Memory B cell (primary cell): ENCODE data around the gene SLC10A1.

Source experiments
- ATAC-seq: fragments of 150-1000 bp; cut with Tn5 transposase; 2 replicates; pipeline ENCODE4 v1.10.0; 2021; ENCODE audit warnings: low read depth, mild to moderate bottlenecking, moderate library complexity
- DNase-seq, 2 donors: peaks; one replicate each; pipeline ENCODE4 v3.0.0; 2022; ENCODE audit warnings: low spot score in 2 of 2
- H3K27ac Mint-ChIP-seq: one replicate; pipeline ENCODE4 v1.8.0; 2022; ENCODE audit warnings: mild to moderate bottlenecking, moderate library complexity, mixed read lengths
- H3K27me3 Mint-ChIP-seq: one replicate; pipeline ENCODE4 v1.8.0; 2022; ENCODE audit warnings: mixed read lengths
- H3K36me3 Mint-ChIP-seq: one replicate; pipeline ENCODE4 v1.8.0; 2022; ENCODE audit warnings: mild to moderate bottlenecking, mixed read lengths
- H3K4me1 Mint-ChIP-seq: one replicate; pipeline ENCODE4 v1.8.0; 2022; ENCODE audit warnings: mixed read lengths
- H3K4me3 Mint-ChIP-seq: one replicate; pipeline ENCODE4 v1.8.0; 2022; ENCODE audit warnings: mild to moderate bottlenecking, moderate library complexity, mixed read lengths
- H3K9me3 Mint-ChIP-seq: one replicate; pipeline ENCODE4 v1.8.0; 2022; ENCODE audit warnings: mixed read lengths

The SLC10A1 gene

DNA sequence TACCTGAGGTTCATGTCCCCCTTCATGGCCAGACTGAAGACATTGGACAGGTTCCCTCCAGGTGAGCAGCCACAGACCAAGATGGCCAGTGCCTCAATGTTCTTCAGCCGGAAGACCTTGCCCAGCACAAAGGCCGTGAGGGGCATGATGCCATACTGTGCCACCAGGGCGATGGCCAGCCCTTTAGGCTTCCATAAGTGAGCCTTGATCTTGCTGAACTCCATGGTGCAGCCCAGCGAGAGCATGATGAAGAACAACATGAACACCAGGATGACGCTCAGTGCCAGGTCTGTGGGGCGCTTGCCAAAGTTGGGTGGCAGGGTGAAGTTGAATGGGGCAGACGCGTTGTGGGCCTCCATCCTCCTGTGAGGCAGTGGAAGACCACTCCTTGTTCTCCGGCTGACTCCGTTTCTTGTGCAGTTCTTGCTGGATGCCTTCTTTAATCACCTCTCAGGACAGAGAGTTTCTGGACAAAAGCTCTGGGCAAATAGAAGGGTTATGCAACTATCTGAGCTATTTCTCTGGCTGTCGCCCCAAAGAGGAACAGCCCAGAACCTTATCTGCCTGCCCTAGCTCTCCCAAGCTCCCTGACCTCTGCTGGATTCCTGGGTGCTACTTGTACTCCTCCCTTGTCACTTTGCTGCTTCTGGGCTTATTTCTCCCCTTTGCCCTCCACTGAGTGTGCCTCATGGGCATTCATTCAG lies at the start of gene SLC10A1:
Gene SLC10A1 (minus strand): TSS at position 445 of the 704 bp plus-strand sequence. CDS start 86 bp downstream, at position 359.
- Mint-ChIP-seq H3K9me3 (peaks cover 3% of the 10 kb centered on the region), H3K27me3 (peaks cover 11% of the 10 kb centered on the region), H3K27ac (no peak within 1 kb of the TSS), H3K4me1 (no peaks in the 10 kb centered on the region), H3K36me3 (peaks cover 8% of the 10 kb centered on the region), H3K4me3 (no peak within 1 kb of the TSS)
- DNase-seq (no peak), ATAC-seq (no peak)

DNA sequence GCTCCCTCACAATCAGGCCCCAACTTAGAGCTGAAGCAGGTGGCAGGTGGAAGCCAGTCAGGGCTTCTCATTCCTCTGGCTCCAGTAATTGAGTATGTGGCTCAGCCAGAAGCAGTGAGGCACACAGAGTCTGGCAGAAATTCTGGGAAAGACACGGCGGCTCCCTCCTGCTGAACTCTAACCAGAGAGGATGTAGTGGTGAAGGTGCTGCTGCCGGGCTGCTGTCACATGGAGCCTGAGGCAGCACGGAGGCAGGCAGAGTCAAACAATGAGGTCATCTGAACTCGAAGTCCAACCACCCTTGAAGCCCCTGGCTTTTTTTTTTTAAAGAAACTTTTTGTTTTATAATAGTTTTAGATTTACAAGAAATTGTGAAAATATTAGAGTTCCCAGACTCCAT lies 48.7 kb upstream of the SLC10A1 start:
- Mint-ChIP-seq H3K36me3 (no peaks in the 10 kb centered on the region), H3K27ac (no peak overlapping the region), H3K27me3 (peaks cover 10% of the 10 kb centered on the region), H3K9me3 (no peaks in the 10 kb centered on the region), H3K4me1 (no peaks in the 10 kb centered on the region), H3K4me3 (no peak overlapping the region)
- no peak for ATAC-seq
- DNase-seq = no peak

GRCh38 chr14:69845050-69845581 lies 48.1 kb upstream of the SLC10A1 start:
- no peak overlapping the region for H3K27ac Mint-ChIP-seq
- H3K4me3 Mint-ChIP-seq = no peak overlapping the region

GRCh38 chr14:69844171-69844570 lies 47.1 kb upstream of the SLC10A1 start:
- H3K36me3 Mint-ChIP-seq = no peaks in the 10 kb centered on the region
- ATAC-seq = no peak
- H3K27me3 Mint-ChIP-seq = peaks cover 8% of the 10 kb centered on the region
- H3K9me3 Mint-ChIP-seq = no peaks in the 10 kb centered on the region
- H3K4me1 Mint-ChIP-seq = no peaks in the 10 kb centered on the region
- H3K27ac Mint-ChIP-seq = no peak overlapping the region
- H3K4me3 Mint-ChIP-seq = no peak overlapping the region
- no peak for DNase-seq

More at GRCh38 chr14:69845050-69845581, 48.1 kb upstream of the SLC10A1 start:
- Mint-ChIP-seq H3K27me3 (peaks cover 10% of the 10 kb centered on the region), H3K9me3 (no peaks in the 10 kb centered on the region), H3K4me1 (no peaks in the 10 kb centered on the region), H3K36me3 (no peaks in the 10 kb centered on the region)
- no peak for DNase-seq
- no peak for ATAC-seq

DNA sequence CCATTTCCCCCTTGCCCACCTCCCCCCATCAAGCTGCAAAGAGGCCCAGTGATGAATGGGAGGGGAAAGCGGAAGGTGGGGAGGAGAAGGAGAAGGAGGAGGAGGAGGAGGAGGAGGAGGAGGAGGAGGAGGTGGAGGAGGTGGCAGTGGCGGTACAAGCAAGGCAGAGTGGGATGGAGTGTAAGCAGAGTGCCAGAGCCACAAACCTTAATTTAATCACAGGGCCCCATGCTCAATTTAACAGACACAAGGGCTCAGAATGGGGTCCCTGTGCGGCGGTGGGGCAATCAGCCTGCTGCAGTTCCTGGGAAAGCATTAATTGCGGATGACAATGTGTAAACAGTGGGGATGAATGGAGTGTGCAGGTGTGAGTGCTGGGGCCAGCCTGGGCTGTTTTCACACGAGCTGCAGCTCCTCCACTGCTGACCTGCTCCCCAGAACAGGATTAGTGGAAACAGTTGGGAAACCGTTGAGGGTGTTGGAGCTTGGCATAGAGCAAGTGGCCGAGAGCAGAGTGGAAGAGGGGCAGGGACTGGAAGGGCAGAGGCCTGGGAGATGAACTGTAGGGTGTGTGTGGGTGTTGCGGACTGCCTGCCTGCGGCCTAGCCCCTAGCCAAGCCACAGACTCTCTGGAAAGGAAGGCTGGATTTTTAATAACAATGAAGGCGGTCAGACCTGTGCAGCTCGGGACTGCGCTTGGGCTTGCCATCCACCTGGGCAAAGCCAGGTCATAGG lies 45.8 kb upstream of the SLC10A1 start:
- Mint-ChIP-seq H3K4me1 (no peaks in the 10 kb centered on the region), H3K27me3 (peaks cover 8% of the 10 kb centered on the region), H3K9me3 (no peaks in the 10 kb centered on the region), H3K27ac (no peak overlapping the region), H3K4me3 (no peak overlapping the region), H3K36me3 (no peaks in the 10 kb centered on the region)
- ATAC-seq = no peak
- no peak for DNase-seq

DNA sequence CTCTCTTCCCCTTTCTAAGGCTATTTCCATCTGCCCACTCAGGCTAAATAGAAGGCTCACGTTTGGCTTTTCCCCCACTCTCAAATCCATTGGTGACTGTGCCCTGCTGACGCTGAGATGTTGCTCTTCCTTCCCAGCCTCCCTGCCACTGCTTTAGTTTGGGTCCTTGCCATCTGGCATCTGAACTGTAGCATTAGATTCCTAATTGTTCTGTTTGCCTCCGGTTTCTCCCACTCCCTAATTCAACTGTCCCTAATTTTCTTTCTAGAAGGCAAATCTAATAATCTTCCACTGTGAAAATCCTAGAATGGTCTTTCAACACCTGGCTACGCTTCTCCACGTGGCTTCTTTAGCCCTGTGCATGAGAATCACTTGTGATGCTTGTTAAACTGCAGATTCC lies 44.6 kb upstream of the SLC10A1 start:
- Mint-ChIP-seq H3K27me3 (peaks cover 6% of the 10 kb centered on the region), H3K4me3 (no peak overlapping the region)
- no peak for ATAC-seq

DNA sequence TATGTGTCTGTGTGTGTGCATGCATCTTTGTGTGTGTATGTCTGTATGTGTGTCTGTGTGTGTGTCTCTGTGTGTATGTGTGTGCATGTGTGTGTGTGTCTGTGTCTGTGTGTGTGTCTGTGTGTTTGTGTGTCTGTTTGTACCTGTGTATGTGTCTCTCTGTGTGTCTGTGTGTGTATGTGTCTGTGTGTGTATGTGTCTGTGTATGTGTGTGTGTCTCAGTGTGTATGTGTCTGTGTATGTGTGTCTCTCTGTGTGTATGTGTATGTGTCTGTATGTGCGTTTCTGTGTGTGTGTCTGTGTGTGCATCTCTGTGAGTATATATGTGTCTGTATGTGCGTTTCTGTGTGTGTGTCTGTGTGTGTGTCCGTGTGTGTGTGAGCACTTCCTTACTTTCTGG lies 42.6 kb upstream of the SLC10A1 start:
- ATAC-seq = no peak
- Mint-ChIP-seq H3K27ac (no peak overlapping the region), H3K4me1 (no peaks in the 10 kb centered on the region), H3K36me3 (no peaks in the 10 kb centered on the region), H3K27me3 (peaks cover 7% of the 10 kb centered on the region), H3K4me3 (no peak overlapping the region), H3K9me3 (no peaks in the 10 kb centered on the region)
- DNase-seq = no peak

More for the DNA sequence above, 44.6 kb upstream of the SLC10A1 start:
- no peak for DNase-seq
- H3K4me1 Mint-ChIP-seq = no peaks in the 10 kb centered on the region
- no peaks in the 10 kb centered on the region for H3K36me3 Mint-ChIP-seq
- no peak overlapping the region for H3K27ac Mint-ChIP-seq
- H3K9me3 Mint-ChIP-seq = no peaks in the 10 kb centered on the region

GRCh38 chr14:69838881-69839416 lies 41.9 kb upstream of the SLC10A1 start:
- no peaks in the 10 kb centered on the region for H3K36me3 Mint-ChIP-seq
- H3K4me3 Mint-ChIP-seq = no peak overlapping the region
- H3K4me1 Mint-ChIP-seq = no peaks in the 10 kb centered on the region
- no peak overlapping the region for H3K27ac Mint-ChIP-seq
- H3K9me3 Mint-ChIP-seq = no peaks in the 10 kb centered on the region
- H3K27me3 Mint-ChIP-seq = peaks cover 7% of the 10 kb centered on the region
- no peak for ATAC-seq
- DNase-seq = no peak

DNA sequence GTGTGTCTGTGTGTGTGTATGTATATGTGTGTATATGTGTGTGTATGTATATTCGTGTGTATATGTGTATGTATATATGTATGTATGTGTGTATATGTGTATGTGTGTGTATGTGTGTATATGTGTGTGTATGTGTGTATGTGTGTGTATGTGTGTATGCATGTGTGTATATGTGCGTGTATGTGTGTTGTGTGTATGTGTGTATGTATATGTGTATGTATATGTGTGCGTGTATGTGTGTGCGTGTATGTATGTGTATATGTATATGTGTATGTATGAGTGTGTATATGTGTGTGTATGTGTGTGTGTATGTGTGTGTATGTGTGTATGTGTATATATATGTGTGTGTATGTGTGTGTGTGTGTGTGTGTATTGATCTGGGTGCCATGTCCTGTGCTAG lies 31.8 kb upstream of the SLC10A1 start:
- Mint-ChIP-seq H3K27ac (no peak overlapping the region), H3K36me3 (no peaks in the 10 kb centered on the region), H3K9me3 (no peaks in the 10 kb centered on the region), H3K27me3 (peaks cover 8% of the 10 kb centered on the region), H3K4me3 (no peak overlapping the region), H3K4me1 (peaks cover 2% of the 10 kb centered on the region)
- DNase-seq (no peak), ATAC-seq (no peak)

- Mint-ChIP-seq H3K27ac (no peak overlapping the region), H3K27me3 (peaks cover 13% of the 10 kb centered on the region), H3K4me3 (no peak overlapping the region), H3K4me1 (peaks cover 2% of the 10 kb centered on the region), H3K9me3 (no peaks in the 10 kb centered on the region), H3K36me3 (no peaks in the 10 kb centered on the region)
- DNase-seq (no peak), ATAC-seq (no peak)
Observed at GRCh38 chr14:69828354-69828753, 31.3 kb upstream of the SLC10A1 start.

GRCh38 chr14:69827560-69827959 lies 30.5 kb upstream of the SLC10A1 start:
- H3K9me3 Mint-ChIP-seq = no peaks in the 10 kb centered on the region
- H3K36me3 Mint-ChIP-seq = no peaks in the 10 kb centered on the region
- H3K4me3 Mint-ChIP-seq = no peak overlapping the region
- peaks cover 15% of the 10 kb centered on the region for H3K27me3 Mint-ChIP-seq
- no peak for DNase-seq
- no peak for ATAC-seq
- no peak overlapping the region for H3K27ac Mint-ChIP-seq
- peaks cover 2% of the 10 kb centered on the region for H3K4me1 Mint-ChIP-seq

DNA sequence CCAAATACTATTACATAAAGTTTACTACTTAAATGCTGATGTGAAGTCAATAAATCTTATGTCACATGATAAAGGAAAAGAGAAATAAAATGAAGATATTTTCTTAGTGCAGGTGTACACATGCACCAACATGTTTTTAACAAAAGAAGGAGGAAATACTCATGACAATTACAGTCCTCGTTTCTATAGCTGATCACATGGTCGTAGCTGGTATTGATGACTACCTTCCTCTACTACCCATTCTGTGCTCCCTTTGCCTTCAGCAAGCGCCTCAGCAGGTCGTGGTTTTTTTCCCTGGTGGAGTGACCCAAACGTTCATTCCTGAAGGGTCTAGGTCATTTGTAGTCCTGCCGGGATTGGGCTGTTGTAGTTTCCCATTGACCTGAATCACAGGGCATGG lies 25.4 kb upstream of the SLC10A1 start:
- no peak for DNase-seq
- ATAC-seq = no peak
- H3K4me1 Mint-ChIP-seq = peaks cover 7% of the 10 kb centered on the region
- H3K4me3 Mint-ChIP-seq = no peak overlapping the region
- H3K9me3 Mint-ChIP-seq = no peaks in the 10 kb centered on the region
- no peaks in the 10 kb centered on the region for H3K36me3 Mint-ChIP-seq
- H3K27me3 Mint-ChIP-seq = peaks cover 9% of the 10 kb centered on the region
- no peak overlapping the region for H3K27ac Mint-ChIP-seq

GRCh38 chr14:69820991-69821390 lies 23.9 kb upstream of the SLC10A1 start:
- Mint-ChIP-seq H3K27me3 (peaks cover 9% of the 10 kb centered on the region), H3K4me3 (no peak overlapping the region), H3K9me3 (no peaks in the 10 kb centered on the region), H3K36me3 (no peaks in the 10 kb centered on the region), H3K27ac (no peak overlapping the region), H3K4me1 (peaks cover 7% of the 10 kb centered on the region)
- ATAC-seq (no peak), DNase-seq (no peak)

DNA sequence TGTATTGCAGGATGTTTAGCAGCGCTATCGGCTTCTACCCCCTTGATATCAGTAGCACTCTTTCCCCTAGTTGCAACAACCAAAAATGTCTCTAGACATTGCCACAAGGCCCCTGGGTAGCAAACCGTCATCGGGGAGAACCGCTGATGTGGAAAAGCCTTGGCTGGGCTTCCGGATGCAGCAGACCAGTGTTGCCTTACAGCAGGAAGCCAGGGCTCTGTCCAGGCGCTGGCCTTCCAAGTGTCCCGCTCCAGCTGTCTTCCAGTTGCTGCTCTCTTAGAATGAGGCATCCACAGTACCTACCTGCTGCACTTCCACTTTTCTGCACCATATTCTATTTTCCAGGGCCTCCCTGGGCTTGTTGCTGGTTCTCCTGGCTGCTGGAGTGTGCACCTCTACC lies 22.6 kb upstream of the SLC10A1 start:
- Mint-ChIP-seq H3K27ac (no peak overlapping the region), H3K4me3 (no peak overlapping the region), H3K27me3 (peaks cover 9% of the 10 kb centered on the region), H3K36me3 (no peaks in the 10 kb centered on the region), H3K4me1 (peaks cover 7% of the 10 kb centered on the region), H3K9me3 (no peaks in the 10 kb centered on the region)
- ATAC-seq = no peak
- DNase-seq = no peak
